Mucosa of descending colon (tissue), 3 donors: Measurements from ENCODE around the gene KLHL41. TPM values are rescaled to one million over a fixed set of nuclear protein-coding genes. Genes with fewer than 3 reads are reported as not detected.
"Not testable (repeated sequence)": the region's sequence is repeated elsewhere in the genome, so short reads cannot be mapped to it uniquely, and the experiment has no call there.

Source experiments
- ATAC-seq: fragments of 200-7000 bp; cut with Tn5 transposase; one replicate; pipeline ENCODE4 v1.9.1; 2020; ENCODE audit warnings: mild to moderate bottlenecking, moderate library complexity
- DNase-seq, 3 donors: peaks; one replicate each; pipeline ENCODE4 v3.0.0-alpha.2; 2020
- H3K36me3 ChIP-seq: fragments of 200-600 bp; one replicate; pipeline ENCODE4 v1.8.0; 2021; ENCODE audit warnings: low read depth, mild to moderate bottlenecking
- H3K4me1 ChIP-seq: fragments of 200-600 bp; one replicate; pipeline ENCODE4 v1.8.0; 2021; ENCODE audit warnings: low read depth, mild to moderate bottlenecking
- H3K4me3 ChIP-seq: fragments of 200-600 bp; one replicate; pipeline ENCODE4 v1.8.0; 2021; ENCODE audit warnings: mild to moderate bottlenecking
- H3K9me3 ChIP-seq: fragments of 200-600 bp; one replicate; pipeline ENCODE4 v1.8.0; 2021; ENCODE audit warnings: mild to moderate bottlenecking
- CTCF ChIP-seq: fragments of 200-600 bp; IDR thresholded peaks from one replicate; pipeline ENCODE4 v1.8.0; 2022; ENCODE audit warnings: antibody characterized with exemption, mild to moderate bottlenecking
- intact Hi-C, 2 donors: fragments of 100-400 bp; cut with DNase I in 1 of 2; cut with micrococcal nuclease in 1 of 2; formaldehyde crosslinking; loops; one replicate each; pipeline versions ENCODE4 v1.11.0 to v1.11.1; 2022; cut with DNase I, micrococcal nuclease
- total RNA-seq, 3 donors: library from RNA; stranded (reverse); fragmentation: NEBNext Ultra II Directional in 2 of 3; extraction: Animal tissue kit (Norgen Biotek cat#: 25700) in 2 of 3; gene quantifications; one replicate each; pipeline versions ENCODE4 v1.2.1 to v1.2.4, GENCODE V29; 2021 to 2023
- donor health status: DM: no; HTN: no; CAD: no; lungs with moderate emphysema.
- donor health status: DM: no; HTN: no; CAD: no.
- donor health status: DM: no; HTN: yes; CAD: no.

The KLHL41 gene
- total RNA-seq, 3 donors from 2014 or later = 1.1 to 1.5 (median 1.1) TPM

DNA sequence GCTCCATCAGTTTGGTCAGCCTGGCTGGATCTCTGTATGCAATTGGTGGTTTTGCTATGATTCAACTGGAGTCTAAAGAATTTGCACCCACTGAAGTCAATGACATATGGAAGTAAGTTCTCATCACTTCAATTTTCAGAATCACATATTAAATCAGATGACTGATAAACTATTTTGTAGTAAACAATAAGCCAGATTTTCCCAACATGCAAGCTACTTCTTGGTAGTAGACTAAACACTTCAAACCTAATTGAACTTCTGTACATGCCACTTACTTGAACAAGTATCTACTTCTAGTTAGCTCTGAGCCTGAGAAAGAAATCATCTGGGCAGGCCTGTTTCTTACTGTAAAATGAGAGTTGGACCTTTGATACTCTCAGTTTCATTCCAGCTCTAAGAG is 11.4 kb downstream of the KLHL41 start:
- no peak overlapping the region for H3K4me3 ChIP-seq
- no peaks in the 10 kb centered on the region for H3K9me3 ChIP-seq
- no peak for TF ChIP-seq CTCF
- intact Hi-C loops = no loop called here
- H3K36me3 ChIP-seq = no peaks in the 10 kb centered on the region
- no peak for ATAC-seq
- H3K4me1 ChIP-seq = no peaks in the 10 kb centered on the region
- no peak for DNase-seq

- ATAC-seq (no peak), DNase-seq (no peak)
- TF ChIP-seq CTCF = no peak
- Histone ChIP-seq H3K9me3 (no peaks in the 10 kb centered on the region), H3K36me3 (no peaks in the 10 kb centered on the region), H3K4me1 (no peaks in the 10 kb centered on the region), H3K4me3 (no peak overlapping the region)
- intact Hi-C loops = no loop called here
Measured at GRCh38 chr2:169523681-169524080, 14.2 kb downstream of the KLHL41 start.

- Histone ChIP-seq H3K9me3 (no peaks in the 10 kb centered on the region), H3K36me3 (no peaks in the 10 kb centered on the region), H3K4me3 (no peak overlapping the region), H3K4me1 (no peaks in the 10 kb centered on the region)
- DNase-seq (no peak), ATAC-seq (no peak)
- TF ChIP-seq CTCF = no peak
- intact Hi-C loops = no loop called here
Measured at GRCh38 chr2:169525434-169525833, 15.9 kb downstream of the KLHL41 start.

GRCh38 chr2:169526451-169526850 is 16.9 kb downstream of the KLHL41 start:
- intact Hi-C loops = no loop called here
- TF ChIP-seq CTCF = no peak

GRCh38 chr2:169528271-169528701 is 18.8 kb downstream of the KLHL41 start:
- intact Hi-C loops = no loop called here

More at GRCh38 chr2:169526451-169526850, 16.9 kb downstream of the KLHL41 start:
- DNase-seq (no peak), ATAC-seq (no peak)
- Histone ChIP-seq H3K4me1 (no peaks in the 10 kb centered on the region), H3K9me3 (no peaks in the 10 kb centered on the region), H3K36me3 (no peaks in the 10 kb centered on the region), H3K4me3 (no peak overlapping the region)

GRCh38 chr2:169539460-169539859 is 30.0 kb downstream of the KLHL41 start:
- H3K9me3 ChIP-seq, ATAC-seq, intact Hi-C loops, DNase-seq, H3K4me3 ChIP-seq, H3K4me1 ChIP-seq, H3K36me3 ChIP-seq: not testable (repeated sequence)

More at GRCh38 chr2:169528271-169528701, 18.8 kb downstream of the KLHL41 start:
- peak; percentile 86 for ATAC-seq
- Histone ChIP-seq H3K4me3 (no peak overlapping the region), H3K4me1 (no peaks in the 10 kb centered on the region), H3K9me3 (no peaks in the 10 kb centered on the region), H3K36me3 (no peaks in the 10 kb centered on the region)
- peak in 2 of 3 donors; percentile 55 to 86 for DNase-seq
- peak; percentile 87 for TF ChIP-seq CTCF
